HG03103 (cell line): ENCODE data around the gene PDE4DIP.
"Not testable (repeated sequence)": the region's sequence is repeated elsewhere in the genome, so short reads cannot be mapped to it uniquely, and the experiment has no call there.

ENCODE experiments used
- ATAC-seq: cut with Tn5 transposase; IDR thresholded peaks from one replicate; pipeline ENCODE4 v1.9.1; 2021; ENCODE audit warnings: low read depth; ENCODE audit not compliant: unreplicated experiment

PDE4DIP gene

GRCh38 chr1:148868924-148869633, 24.9 kb downstream of the PDE4DIP start:
- ATAC-seq: not testable (repeated sequence)

- not testable (repeated sequence) for ATAC-seq
Measured at GRCh38 chr1:148869634-148869961, 25.4 kb downstream of the PDE4DIP start.

DNA sequence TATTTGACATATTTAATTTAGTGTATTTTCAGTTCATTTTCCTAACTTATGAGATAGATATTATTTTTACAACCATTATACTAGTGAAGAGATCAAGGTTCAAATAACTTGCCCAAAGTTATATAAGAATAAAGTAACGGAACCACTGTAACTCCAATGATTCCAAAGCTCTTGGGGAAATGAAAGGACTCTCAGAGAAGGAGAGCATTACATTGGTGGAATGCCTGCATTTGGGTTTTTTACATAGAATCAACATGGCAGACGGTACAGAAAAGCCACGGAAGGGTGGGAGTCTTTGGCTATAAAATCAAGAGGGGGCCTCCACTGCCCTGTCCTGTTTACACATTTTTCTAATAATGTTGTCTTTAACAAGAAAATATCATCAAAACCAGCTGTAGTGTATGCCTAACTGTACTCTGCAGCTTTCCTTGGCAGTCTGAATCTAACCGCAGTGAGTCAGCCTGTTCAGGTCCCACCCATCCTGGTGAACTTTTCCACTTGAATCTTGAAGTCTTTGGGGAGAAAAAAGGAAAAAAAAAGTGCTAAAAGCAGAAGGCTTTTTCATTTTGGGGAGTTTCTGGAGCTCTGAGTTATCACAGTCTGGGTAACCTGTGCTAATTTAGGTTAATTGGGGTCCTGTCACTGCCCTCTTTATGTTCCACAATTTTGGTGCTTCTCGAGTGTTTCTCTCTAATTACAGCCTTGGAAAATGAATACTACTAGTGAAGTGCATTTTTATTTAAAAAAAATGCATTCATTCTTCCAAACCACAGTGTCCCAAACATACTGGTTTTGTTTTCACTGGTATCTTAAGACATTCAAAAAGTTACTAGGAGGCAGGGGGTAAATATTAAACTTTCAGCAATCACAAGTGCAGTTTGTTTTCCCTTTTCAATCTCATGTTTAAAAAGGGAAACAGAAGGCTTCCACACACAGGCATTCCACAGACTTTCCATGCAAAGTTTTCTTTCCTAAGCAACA, 30.5 kb downstream of the PDE4DIP start:
- ATAC-seq: not testable (repeated sequence)

DNA sequence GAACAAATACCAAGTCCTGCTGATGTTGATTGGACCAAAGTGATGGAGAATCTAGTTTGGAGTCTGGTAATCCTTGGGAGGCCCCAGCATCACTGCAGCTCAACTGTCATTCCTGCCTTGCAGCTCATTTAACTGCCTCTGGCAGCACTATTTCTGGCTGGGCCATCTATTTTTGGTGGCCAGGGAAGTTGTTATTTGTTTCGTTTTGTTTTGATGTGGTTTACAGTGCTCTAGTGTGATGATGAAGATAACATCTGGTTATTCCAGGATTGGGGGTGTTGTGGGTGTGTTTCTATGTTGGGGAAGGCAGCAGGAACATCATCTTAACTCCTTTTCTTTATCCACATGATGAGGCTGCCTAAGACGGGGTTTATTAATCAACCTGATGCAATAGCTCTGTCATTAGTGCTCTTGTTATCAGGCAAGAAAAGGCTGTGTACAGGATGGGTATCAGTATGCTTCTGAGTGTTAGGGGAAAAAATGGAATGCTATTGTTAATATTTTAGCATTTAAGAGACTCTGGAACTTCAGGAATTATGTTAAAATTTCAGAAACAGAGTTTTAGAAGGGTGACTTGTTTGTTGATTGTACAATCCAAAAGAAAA, 35.7 kb downstream of the PDE4DIP start:
- ATAC-seq: not testable (repeated sequence)

DNA sequence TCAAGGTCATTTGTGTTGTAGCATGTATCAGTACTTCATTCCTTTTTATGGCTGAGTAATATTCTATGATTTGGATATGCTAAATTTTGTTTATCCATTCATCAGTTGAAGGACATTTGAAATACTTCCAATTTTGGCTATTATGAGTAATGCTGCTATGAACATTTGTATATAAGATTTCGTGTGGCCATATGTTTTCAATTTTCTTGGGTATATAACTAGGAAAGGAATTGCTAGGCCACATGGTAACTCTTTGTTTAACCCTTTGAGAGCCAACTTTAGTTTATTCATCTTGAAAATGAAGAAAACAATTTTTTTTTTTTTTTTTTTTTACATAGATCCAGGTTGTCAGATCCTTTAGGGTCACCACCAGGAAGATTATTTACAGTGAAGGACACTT, 37.0 kb downstream of the PDE4DIP start:
- ATAC-seq: not testable (repeated sequence)

- not testable (repeated sequence) for ATAC-seq
Measured at GRCh38 chr1:148885219-148885618, 41.0 kb downstream of the PDE4DIP start.

DNA sequence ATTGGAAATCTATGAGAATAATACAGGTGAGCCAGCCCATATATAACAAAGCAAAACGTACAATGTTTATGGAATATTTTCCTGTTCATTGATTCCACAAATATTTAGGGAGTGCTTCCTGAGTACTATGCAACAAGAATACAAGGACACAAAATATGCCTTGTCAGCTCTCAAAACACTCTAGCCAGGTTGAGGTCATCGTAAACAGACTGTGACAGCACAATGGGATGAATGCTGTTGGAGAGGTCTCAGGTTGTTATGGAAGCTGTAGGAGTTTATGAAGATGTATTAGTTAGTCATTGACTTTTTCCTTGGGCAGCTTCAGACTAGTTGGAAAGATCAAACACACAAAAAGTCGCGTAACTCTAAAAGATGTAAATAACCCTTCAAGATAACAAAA, 42.1 kb downstream of the PDE4DIP start:
- not testable (repeated sequence) for ATAC-seq

DNA sequence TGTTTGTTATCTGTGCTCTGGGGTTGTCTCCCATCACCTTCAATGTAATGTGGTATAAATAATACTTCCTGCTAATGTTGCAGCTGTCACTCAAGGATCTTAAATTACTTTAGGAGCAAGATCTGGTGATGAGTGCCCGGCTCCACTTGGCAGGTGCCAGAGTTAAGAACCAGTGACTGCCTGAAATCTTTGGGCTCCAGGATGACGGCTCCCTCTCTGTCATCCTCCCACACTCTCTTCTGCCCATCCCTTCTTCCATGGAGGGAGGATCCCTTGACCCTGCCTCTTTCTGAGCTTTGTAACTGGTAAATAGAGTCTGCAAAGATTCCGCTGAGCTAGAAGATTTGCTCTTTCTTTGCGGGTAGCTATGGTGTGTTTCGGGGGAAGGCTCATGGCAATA, 44.4 kb downstream of the PDE4DIP start:
- ATAC-seq: not testable (repeated sequence)

- not testable (repeated sequence) for ATAC-seq
Measured at GRCh38 chr1:148889267-148890074, 45.2 kb downstream of the PDE4DIP start.

- not testable (repeated sequence) for ATAC-seq
Measured at GRCh38 chr1:148890075-148890568, 45.9 kb downstream of the PDE4DIP start.

- ATAC-seq: not testable (repeated sequence)
Measured at GRCh38 chr1:148894360-148895352, 50.4 kb downstream of the PDE4DIP start.

GRCh38 chr1:148900026-148900425, 55.8 kb downstream of the PDE4DIP start:
- not testable (repeated sequence) for ATAC-seq

- not testable (repeated sequence) for ATAC-seq
Measured at GRCh38 chr1:148900691-148901090, 56.5 kb downstream of the PDE4DIP start.

GRCh38 chr1:148901150-148901952, 57.1 kb downstream of the PDE4DIP start:
- ATAC-seq: not testable (repeated sequence)

DNA sequence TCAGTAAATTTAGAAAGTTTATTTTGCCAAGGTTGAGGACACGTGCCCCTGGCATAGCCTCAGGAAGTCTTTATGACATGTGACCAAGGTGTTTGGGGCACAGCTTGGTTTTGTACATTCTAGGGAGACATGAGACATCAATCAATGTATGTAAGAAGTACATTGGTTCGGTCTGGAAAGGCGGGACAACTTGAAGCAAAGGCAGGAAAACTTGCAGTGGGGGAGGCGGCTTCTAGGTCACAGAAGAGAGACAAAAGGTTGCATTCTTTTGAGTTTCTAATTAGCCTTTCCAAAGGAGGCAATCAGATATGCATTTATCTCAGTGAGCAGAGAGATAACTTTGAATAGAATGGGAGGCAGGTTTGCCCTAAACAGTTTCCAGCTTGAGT, 57.7 kb downstream of the PDE4DIP start:
- not testable (repeated sequence) for ATAC-seq

DNA sequence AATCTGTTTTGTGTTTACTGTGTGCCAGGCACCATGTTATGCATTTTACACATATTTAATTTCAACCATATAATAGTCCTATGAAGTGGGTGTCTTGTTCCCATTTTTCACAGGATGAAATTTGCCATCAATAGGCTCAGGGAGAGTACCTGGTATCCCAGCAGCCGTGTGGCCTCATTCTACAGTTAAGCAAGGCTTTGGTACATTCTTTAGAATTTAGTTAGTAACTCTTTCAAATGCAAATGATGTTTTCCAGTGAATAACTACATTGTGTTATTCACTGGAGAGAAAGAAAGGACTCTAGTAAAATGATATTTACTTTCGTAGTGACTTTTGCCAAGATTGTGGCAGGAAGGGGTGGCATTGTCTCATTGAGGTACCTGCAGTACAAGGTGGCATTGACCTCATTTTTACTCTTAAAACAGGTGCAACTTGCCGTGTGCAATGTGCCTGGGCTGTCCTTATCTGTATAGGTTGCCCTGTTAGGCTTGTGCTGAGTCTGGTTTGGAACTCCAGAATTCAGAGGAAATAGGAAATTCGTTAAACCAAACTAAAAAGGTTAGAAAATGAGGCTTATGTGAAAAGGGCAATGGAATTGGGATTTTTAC, 65.1 kb downstream of the PDE4DIP start:
- ATAC-seq: not testable (repeated sequence)

- ATAC-seq: not testable (repeated sequence)
Measured at GRCh38 chr1:148911303-148911928, 67.2 kb downstream of the PDE4DIP start.
